CD4-positive, alpha-beta T cell treated with Interleukin-15 for 4 hours (primary cell): ENCODE results near the gene AKT2.
"Not testable (repeated sequence)": the region's sequence is repeated elsewhere in the genome, so short reads cannot be mapped to it uniquely, and the experiment has no call there.

ENCODE experiments used
- DNase-seq: peaks from one replicate; pipeline ENCODE4 v3.0.0-alpha.2; 2020; ENCODE audit warnings: low spot score

AKT2 gene

GRCh38 chr19:40284501-40285352 is at the start of gene AKT2:
Gene AKT2, minus strand, starts transcription at chr19:40285345. Its CDS starts 20,078 bp downstream, at chr19:40265267.
- peak; percentile 43 for DNase-seq

GRCh38 chr19:40333083-40333482 is 47.9 kb upstream of the AKT2 start:
- DNase-seq = not testable (repeated sequence)

- no peak for DNase-seq
These were observed 47.5 kb upstream of the AKT2 start for GRCh38 chr19:40332669-40333068.

- DNase-seq = no peak
These were observed 45.9 kb upstream of the AKT2 start for GRCh38 chr19:40331052-40331451.

GRCh38 chr19:40326201-40326600 is 41.1 kb upstream of the AKT2 start:
- no peak for DNase-seq

GRCh38 chr19:40323705-40324104 is 38.6 kb upstream of the AKT2 start:
- DNase-seq = no peak

- no peak for DNase-seq
These were observed 37.9 kb upstream of the AKT2 start for GRCh38 chr19:40322951-40323615.

GRCh38 chr19:40322271-40322610 is 37.1 kb upstream of the AKT2 start:
- DNase-seq = no peak

- DNase-seq = no peak
These were observed 36.6 kb upstream of the AKT2 start for GRCh38 chr19:40321566-40322270.

GRCh38 chr19:40321076-40321475 is 35.9 kb upstream of the AKT2 start:
- DNase-seq = no peak

GRCh38 chr19:40320558-40320935 is 35.4 kb upstream of the AKT2 start:
- DNase-seq = no peak

GRCh38 chr19:40317338-40317737 is 32.2 kb upstream of the AKT2 start:
- no peak for DNase-seq

- no peak for DNase-seq
These were observed 30.8 kb upstream of the AKT2 start for GRCh38 chr19:40315812-40316470.

GRCh38 chr19:40314656-40315055 is 29.5 kb upstream of the AKT2 start:
- DNase-seq = no peak

- no peak for DNase-seq
These were observed 28.3 kb upstream of the AKT2 start for GRCh38 chr19:40313229-40313983.

GRCh38 chr19:40312533-40312932 is 27.4 kb upstream of the AKT2 start:
- no peak for DNase-seq

GRCh38 chr19:40309666-40310065 is 24.5 kb upstream of the AKT2 start:
- no peak for DNase-seq

GRCh38 chr19:40305403-40305802 is 20.3 kb upstream of the AKT2 start:
- peak; percentile 74 for DNase-seq

GRCh38 chr19:40304306-40304705 is 19.2 kb upstream of the AKT2 start:
- no peak for DNase-seq

GRCh38 chr19:40303765-40304164 is 18.6 kb upstream of the AKT2 start:
- DNase-seq = no peak

- no peak for DNase-seq
These were observed 17.3 kb upstream of the AKT2 start for GRCh38 chr19:40302224-40303011.
